ENCODE data around the gene CCDC85B. TPM values are rescaled to one million over a fixed set of nuclear protein-coding genes. Genes with fewer than 3 reads are reported as not detected.
"Not testable (repeated sequence)": the region's sequence is repeated elsewhere in the genome, so short reads cannot be mapped to it uniquely, and the experiment has no call there.

CCDC85B gene
- total RNA-seq, 1 donor from 2014 or later: 10.0 TPM

- DNase-seq (ENCODE audit: low read depth): no peak
These were observed 2.7 kb upstream of the CCDC85B start for GRCh38 chr11:65887723-65888162.

DNA sequence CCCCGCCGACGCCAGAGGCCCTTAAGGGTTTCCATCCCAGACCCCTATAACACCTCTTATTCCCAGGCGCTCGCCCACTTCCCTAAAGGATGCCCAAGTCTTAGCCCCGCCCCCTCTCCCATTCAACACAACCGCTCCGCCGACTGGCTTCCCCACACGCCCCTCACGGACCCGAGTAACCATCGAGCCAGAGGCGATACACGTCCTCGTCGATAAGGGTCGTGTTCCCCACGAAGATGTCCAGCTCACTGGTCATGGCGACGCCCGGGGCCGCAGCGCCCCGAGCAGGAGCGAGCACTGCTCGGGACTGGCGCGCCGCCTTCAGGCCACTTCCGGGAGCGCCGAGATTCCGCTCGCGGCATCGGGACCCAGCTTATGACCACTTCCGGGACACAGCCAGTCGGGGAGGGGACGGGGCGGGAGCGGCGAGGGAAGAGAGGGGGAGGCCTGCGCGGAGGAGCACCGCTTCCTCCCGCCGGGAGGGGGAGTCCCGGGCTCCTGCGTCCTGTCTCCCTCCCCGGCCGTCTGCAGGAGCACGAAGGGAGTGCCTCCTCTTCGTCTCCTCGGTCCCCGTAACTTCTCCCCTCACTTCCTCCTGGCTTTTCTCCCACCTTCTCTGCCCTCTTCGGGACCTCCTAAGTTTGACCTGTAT lies 2.2 kb upstream of the CCDC85B start, which contains the start of gene FIBP:
Gene FIBP (minus strand): TSS at position 309 of the 652 bp plus-strand sequence. CDS start 53 bp downstream, at position 256.
- DNase-seq (ENCODE audit: low read depth): peak; percentile 85

GRCh38 chr11:65891219-65892136 lies 1.0 kb downstream of the CCDC85B start:
- no peak for DNase-seq (ENCODE audit: low read depth)

GRCh38 chr11:65892137-65892540 lies 1.7 kb downstream of the CCDC85B start:
- DNase-seq (ENCODE audit: low read depth): not testable (repeated sequence)

DNA sequence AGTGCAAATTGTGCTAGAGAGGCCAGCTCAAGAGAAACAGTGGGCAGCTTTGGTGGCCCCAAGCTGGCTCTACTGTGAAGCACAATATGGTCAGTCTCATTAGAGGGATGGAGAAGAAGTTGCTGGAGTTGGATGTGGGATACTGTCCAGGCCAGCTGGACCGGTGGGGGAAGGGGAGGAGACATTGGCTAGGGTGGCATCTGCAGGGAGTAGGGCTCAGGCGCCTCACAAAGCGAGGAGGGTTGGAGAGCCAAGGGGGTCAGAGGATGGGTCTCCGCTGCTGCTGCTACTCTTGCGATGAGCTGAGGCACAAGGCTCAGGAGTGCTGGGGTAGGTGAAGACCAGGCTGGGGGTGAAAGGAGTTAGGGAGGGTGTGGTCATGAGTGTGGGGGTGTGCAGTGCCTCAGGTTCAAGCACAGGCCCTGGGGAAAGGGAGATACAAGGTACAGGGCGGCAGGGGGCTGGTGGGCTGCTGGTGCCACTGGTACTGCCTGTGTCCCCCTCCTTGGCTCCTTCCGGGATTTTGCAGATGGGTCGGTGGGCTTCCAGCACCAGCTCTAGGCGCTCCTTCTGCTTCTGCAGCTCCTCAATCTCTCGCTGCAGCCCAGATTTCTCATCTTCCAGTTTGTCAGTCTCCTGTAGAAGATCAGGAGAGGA lies 2.3 kb downstream of the CCDC85B start:
- no peak for DNase-seq (ENCODE audit: low read depth)

DNA sequence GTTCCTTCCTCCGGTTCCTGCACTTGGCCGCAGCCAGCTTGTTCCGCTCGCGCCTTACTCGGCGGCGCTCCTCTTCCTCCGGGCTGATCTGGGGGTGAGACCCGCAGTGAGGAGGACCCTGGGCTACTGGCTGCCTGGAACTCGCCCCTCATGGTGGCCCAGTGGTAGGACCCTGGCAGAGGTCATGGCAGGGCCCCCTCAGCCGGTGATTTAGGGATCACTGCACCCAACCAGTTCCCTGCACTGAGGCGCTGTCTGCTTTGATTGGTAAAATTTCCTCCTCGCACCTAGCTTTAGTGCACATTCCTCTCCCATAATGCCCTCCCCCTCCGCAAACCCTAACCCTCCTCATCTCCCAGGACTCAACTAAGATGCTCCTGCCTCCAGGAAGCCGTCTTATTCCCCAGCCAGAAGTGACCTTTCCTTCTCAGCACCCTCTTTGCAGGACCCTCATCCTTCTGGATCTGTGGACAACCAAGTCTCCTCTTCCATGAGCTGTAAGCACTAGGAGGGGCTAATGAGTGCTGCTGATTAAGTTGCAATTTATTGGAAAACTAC lies 3.6 kb downstream of the CCDC85B start:
- no peak for DNase-seq (ENCODE audit: low read depth)

DNA sequence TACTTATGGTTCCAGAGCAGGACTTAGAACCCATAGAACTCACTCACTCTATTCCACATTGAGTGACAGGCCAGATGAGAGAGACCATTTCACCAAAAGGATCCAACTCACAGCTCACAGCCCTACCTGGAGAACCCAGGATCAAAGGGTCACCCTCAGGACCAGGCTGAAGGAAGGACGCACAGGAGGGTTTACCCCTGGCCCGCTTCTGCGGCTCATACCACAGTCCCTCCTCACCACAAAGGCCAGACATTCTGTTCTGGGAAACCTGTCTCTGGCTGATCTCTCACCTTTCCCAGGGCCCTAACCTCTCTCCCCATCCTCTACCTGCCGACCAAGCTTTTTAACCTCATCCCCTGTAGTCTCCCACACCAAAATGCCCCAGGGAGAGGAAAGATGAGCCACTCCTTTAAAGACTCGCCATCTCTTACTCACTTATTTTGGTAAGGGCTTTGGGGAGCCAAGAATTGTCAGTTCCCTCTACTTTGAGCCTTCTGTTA lies 5.1 kb downstream of the CCDC85B start:
- no peak for DNase-seq (ENCODE audit: low read depth)

DNA sequence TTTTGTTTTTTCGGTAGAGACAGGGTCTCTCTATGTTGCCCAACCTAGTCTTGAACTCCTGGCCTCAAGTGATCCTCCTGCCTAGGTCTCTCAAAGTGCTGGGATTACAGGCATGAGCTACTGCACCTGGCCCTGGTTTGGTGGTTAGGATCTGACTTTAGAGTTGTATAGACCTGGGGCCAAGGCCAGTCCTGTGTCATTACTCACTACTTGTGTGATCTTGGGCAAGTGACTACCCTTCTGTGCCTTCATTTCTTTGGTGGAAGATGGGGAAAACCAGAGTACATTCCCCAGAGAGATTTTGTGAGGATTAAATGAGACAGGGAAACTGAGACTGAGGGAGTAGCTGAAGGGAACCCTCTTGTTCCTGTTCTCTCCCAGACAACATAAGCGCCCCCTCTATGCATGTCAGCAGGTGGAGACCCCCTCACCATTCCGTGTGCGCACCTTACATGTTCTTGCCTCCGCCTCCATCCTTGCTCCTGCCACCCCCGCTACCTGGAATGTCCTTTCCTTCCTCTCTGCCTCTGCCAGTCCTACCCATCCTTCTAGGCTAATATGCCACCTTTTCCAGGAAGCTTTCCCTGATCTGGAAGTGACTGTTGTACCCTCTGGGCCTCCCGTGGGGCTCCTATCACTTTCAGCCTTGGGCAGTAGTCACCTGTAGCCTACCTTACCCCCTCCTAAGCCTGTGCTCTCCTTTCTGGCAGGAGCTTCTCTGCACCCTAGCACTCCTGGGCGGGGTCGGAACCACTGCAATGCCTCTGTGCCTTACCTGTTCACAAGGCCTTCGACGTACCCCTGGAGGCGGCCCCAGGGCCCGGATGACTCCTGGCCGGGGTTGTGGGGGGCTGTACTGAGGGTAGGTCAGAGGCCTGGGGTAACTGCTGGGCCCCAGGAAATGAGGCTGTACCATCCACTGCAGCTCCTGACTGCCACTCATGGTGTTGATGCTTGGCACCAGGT lies 5.8 kb downstream of the CCDC85B start:
- DNase-seq (ENCODE audit: low read depth): no peak

DNA sequence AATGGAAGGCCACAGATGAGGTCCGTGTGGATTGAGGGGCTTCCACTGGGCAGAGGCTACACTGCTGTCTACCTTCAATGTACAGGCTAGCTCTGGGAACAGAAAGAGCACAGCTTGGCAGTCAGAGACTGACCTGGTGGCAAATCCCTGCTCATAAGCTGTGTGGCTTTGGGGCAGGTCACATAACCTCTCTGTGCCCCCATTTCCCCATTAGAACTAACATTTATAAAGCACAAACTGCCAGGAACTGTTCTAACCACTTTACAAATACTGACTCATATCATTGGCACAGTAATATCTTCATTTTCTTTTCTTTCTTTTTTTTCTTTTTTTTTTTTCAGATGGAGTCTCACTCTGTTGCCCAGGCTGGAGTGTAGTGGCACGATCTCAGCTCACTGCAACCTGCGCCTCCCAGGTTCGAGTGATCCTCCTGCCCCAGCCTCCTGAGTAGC lies 6.6 kb downstream of the CCDC85B start:
- DNase-seq (ENCODE audit: low read depth): no peak

GRCh38 chr11:65898656-65899355 lies 8.3 kb downstream of the CCDC85B start:
- DNase-seq (ENCODE audit: low read depth): no peak

DNA sequence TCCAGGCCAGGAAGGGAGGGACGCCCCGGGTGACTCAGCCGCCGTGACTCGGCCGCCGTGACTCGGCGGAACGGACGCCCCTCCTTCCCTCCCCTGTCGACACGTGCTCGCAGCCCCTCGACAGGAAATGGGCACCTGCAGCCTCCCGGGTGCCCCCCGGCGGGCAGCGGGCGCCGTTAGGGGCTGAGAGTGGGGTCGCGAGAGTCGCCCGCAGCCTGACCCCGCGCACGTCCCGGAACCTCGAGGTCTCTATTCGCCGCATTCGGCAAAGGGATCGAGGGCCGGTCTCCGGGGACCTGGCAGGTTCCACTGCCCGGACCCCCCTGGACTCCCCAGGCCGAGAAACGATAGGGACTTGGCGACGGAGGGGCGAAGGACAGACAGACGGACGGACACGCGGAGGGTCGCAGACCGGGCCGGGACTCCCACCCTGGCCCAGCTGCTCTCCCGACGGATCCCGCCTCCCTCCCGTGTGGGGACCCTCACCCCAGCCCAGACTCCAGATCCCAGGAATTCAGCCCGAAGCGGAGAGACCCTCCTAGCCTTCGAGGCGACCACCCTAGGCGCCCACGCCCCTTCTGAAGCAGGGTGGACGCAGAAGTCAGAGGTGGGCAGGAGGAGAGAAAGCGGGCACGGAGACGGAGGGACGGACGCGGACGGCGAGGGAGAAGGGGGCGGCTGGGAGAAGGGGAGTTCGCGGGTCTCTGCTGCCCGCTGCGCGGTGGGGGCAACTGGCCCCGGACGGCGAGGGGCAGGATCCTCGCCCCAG lies 9.1 kb downstream of the CCDC85B start:
- DNase-seq (ENCODE audit: low read depth): no peak

- DNase-seq (ENCODE audit: low read depth): peak; percentile 83
These were observed 9.8 kb downstream of the CCDC85B start, which contains the start of gene FOSL1 for GRCh38 chr11:65900125-65900898. FOSL1 (minus strand) TSS chr11:65900388; CDS start chr11:65900339, 49 bp downstream.

GRCh38 chr11:65900899-65901180 lies 10.4 kb downstream of the CCDC85B start:
- DNase-seq (ENCODE audit: low read depth): no peak

- DNase-seq (ENCODE audit: low read depth): peak; percentile 85
These were observed 12.6 kb downstream of the CCDC85B start for GRCh38 chr11:65903068-65903481.

- no peak for DNase-seq (ENCODE audit: low read depth)
These were observed 13.2 kb downstream of the CCDC85B start for GRCh38 chr11:65903715-65904114.

DNA sequence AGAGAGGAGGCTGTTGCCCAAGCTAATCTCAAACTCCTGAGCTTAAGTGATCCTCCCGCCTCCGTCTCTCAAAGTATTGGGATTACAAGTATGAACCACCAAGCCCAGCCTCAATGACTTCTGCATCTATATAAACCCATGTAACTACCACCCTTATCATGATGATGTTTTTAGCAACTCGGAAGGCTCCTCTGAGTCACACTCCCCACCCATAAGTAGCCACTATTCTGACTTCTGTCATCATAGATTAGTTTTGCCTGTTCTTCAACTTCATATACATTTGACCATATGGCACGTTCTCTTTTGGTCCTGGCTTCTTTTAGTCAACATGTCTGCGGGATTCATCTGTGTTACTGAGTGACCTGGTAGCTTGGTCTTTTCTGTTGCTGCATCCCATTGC lies 16.1 kb downstream of the CCDC85B start:
- no peak for DNase-seq (ENCODE audit: low read depth)

- DNase-seq (ENCODE audit: low read depth): no peak
These were observed 17.4 kb downstream of the CCDC85B start for GRCh38 chr11:65907878-65908277.
